ENCODE results near the gene CAMKMT.

CAMKMT gene

GRCh38 chr2:44766777-44767176 is 405.0 kb downstream of the CAMKMT start:
- Histone ChIP-seq H3K4me3 (ENCODE audit: low read depth, low read length) (no peak overlapping the region), H3K27ac (no peak overlapping the region), H3K36me3 (replicated peaks) (no peaks in the 10 kb centered on the region), H3K27me3 (replicated peaks) (peaks cover 37% of the 10 kb centered on the region)
- no peak for TF ChIP-seq CTCF (IDR thresholded peaks at IDR 0.05; ENCODE audit: low read depth, low read length, missing control alignments)
- no peak for DNase-seq
- in situ Hi-C loops (cut with HindIII; ENCODE audit: low pct_ligation_motif_present, low sequenced_read_pairs): no loop called here

DNA sequence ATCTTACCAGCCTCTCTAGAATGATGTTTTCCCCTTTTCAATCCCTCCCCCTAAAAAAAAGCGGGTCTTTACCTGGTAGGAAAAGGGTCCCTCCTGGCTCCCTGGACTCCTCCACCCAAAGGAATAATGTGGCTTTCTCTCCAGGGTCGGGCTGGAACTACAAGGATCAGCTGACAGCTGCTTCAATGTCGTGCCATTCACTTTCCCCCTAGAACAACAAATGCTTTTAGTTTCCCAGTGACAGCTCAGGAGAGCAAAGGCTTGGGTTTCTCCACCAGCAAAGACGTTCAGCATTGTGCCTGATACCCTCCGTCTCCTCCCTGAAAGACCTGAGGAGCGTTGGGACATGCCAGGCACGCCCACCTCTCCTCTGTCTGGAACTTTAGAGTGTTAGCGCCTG is 405.9 kb downstream of the CAMKMT start:
- Histone ChIP-seq H3K4me3 (ENCODE audit: low read depth, low read length) (no peak overlapping the region), H3K27me3 (replicated peaks) (peaks cover 37% of the 10 kb centered on the region), H3K36me3 (replicated peaks) (no peaks in the 10 kb centered on the region), H3K27ac (no peak overlapping the region)
- no peak for TF ChIP-seq CTCF (IDR thresholded peaks at IDR 0.05; ENCODE audit: low read depth, low read length, missing control alignments)
- in situ Hi-C loops (cut with HindIII; ENCODE audit: low pct_ligation_motif_present, low sequenced_read_pairs): no loop called here
- no peak for DNase-seq

- in situ Hi-C loops (cut with HindIII; ENCODE audit: low pct_ligation_motif_present, low sequenced_read_pairs): no loop called here
- no peak for DNase-seq
- Histone ChIP-seq H3K27me3 (replicated peaks) (peaks cover 35% of the 10 kb centered on the region), H3K4me3 (ENCODE audit: low read depth, low read length) (no peak overlapping the region), H3K36me3 (replicated peaks) (no peaks in the 10 kb centered on the region), H3K27ac (no peak overlapping the region)
- no peak for TF ChIP-seq CTCF (IDR thresholded peaks at IDR 0.05; ENCODE audit: low read depth, low read length, missing control alignments)
Observed at GRCh38 chr2:44768438-44769236, 406.9 kb downstream of the CAMKMT start.

- in situ Hi-C loops (cut with HindIII; ENCODE audit: low pct_ligation_motif_present, low sequenced_read_pairs): no loop called here
- H3K4me3 ChIP-seq (ENCODE audit: low read depth, low read length): no peak overlapping the region
- no peak for TF ChIP-seq CTCF (IDR thresholded peaks at IDR 0.05; ENCODE audit: low read depth, low read length, missing control alignments)
Observed at GRCh38 chr2:44769349-44770011, 407.7 kb downstream of the CAMKMT start.

DNA sequence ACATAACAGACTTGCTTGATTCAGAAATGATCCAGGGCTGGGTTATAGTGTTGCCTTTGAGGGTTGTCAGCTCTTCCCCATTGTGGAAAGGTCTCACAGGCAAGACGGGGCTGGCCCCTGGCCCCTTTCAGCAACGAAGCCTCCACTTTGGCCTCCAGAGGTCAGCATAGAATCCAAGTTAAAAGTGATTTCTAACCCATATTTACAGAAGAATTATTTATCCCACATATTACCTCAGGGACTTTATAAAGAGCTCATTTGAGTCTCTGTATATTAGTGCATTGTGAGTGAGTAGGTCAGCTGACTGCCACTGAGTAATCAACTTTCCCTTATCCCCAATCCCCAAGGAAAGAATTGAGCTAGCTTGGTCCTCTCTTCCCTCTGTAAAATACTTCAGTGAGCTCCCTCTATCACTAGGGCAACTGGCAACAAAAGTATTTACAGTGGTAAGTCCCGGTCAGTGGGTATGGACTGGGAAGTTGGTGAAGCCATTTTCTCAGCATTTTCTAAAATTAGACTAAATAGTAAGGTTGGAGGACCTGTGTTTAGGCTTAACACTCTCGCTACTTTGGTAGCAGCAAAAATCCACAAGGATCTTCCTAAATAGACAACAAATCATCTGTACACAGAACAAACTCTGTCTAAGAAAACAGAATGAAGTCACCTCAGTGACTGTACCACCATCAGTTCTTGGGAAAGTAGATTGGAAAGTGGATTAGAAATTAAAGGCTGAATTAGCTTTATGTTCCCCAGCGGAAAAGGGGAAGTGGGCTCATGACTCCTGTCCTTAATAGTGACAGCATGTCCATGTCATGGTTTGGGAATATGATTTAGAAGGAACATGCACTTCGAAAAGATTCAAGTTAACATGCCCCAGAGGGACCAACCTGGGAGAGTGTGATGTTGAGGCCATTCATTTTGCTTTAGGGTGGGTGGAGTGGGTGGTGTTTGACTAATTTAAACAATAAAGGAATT is 408.8 kb downstream of the CAMKMT start:
- no peak for DNase-seq
- in situ Hi-C loops (cut with HindIII; ENCODE audit: low pct_ligation_motif_present, low sequenced_read_pairs): no loop called here
- Histone ChIP-seq H3K27me3 (replicated peaks) (peaks cover 37% of the 10 kb centered on the region), H3K4me3 (ENCODE audit: low read depth, low read length) (no peak overlapping the region), H3K36me3 (replicated peaks) (no peaks in the 10 kb centered on the region), H3K27ac (no peak overlapping the region)
- TF ChIP-seq CTCF (IDR thresholded peaks at IDR 0.05; ENCODE audit: low read depth, low read length, missing control alignments): peak; percentile 8

More at GRCh38 chr2:44769349-44770011, 407.7 kb downstream of the CAMKMT start:
- Histone ChIP-seq H3K27me3 (replicated peaks) (peaks cover 33% of the 10 kb centered on the region), H3K36me3 (replicated peaks) (no peaks in the 10 kb centered on the region), H3K27ac (no peak overlapping the region)
- no peak for DNase-seq

Measured in brain microvascular endothelial cell (primary cell).